ENCODE results near the gene ERP44.

Gene ERP44

GRCh38 chr9:100013573-100013972 lies 85.2 kb downstream of the ERP44 start:
- TF ChIP-seq POLR2AphosphoS5 (IDR thresholded peaks at IDR 0.05; ENCODE audit: low read depth, low read length) (no peak), FOXP2 (optimal IDR thresholded peaks at IDR 0.05; ENCODE audit: borderline replicate concordance, extremely low read depth, extremely low read length, insufficient read depth) (no peak), SIN3A (IDR thresholded peaks at IDR 0.05; ENCODE audit: borderline replicate concordance, insufficient read depth, low read length) (no peak), TAF1 (IDR thresholded peaks at IDR 0.05; ENCODE audit: borderline replicate concordance, insufficient read depth, low read length) (no peak), REST (IDR thresholded peaks at IDR 0.05; ENCODE audit: insufficient read depth in 1 of 2, low read depth in 2 of 2, low read length in 2 of 2) (no peak)

GRCh38 chr9:100012279-100012678 lies 86.5 kb downstream of the ERP44 start:
- TF ChIP-seq SIN3A (IDR thresholded peaks at IDR 0.05; ENCODE audit: borderline replicate concordance, insufficient read depth, low read length) (no peak), POLR2AphosphoS5 (IDR thresholded peaks at IDR 0.05; ENCODE audit: low read depth, low read length) (no peak), REST (IDR thresholded peaks at IDR 0.05; ENCODE audit: insufficient read depth in 1 of 2, low read depth in 2 of 2, low read length in 2 of 2) (no peak), FOXP2 (optimal IDR thresholded peaks at IDR 0.05; ENCODE audit: borderline replicate concordance, extremely low read depth, extremely low read length, insufficient read depth) (no peak), TAF1 (IDR thresholded peaks at IDR 0.05; ENCODE audit: borderline replicate concordance, insufficient read depth, low read length) (no peak)

- TF ChIP-seq REST (IDR thresholded peaks at IDR 0.05; ENCODE audit: insufficient read depth in 1 of 2, low read depth in 2 of 2, low read length in 2 of 2), result no peak
- TF ChIP-seq FOXP2 (optimal IDR thresholded peaks at IDR 0.05; ENCODE audit: borderline replicate concordance, extremely low read depth, extremely low read length, insufficient read depth), result no peak
- TF ChIP-seq SIN3A (IDR thresholded peaks at IDR 0.05; ENCODE audit: borderline replicate concordance, insufficient read depth, low read length), result no peak
- TF ChIP-seq TAF1 (IDR thresholded peaks at IDR 0.05; ENCODE audit: borderline replicate concordance, insufficient read depth, low read length), result no peak
- TF ChIP-seq POLR2AphosphoS5 (IDR thresholded peaks at IDR 0.05; ENCODE audit: low read depth, low read length), result no peak
Observed at GRCh38 chr9:100011062-100011681, 87.6 kb downstream of the ERP44 start.

GRCh38 chr9:99999797-100000196 lies 99.0 kb downstream of the ERP44 start:
- TF ChIP-seq TAF1 (IDR thresholded peaks at IDR 0.05; ENCODE audit: borderline replicate concordance, insufficient read depth, low read length) (no peak), FOXP2 (optimal IDR thresholded peaks at IDR 0.05; ENCODE audit: borderline replicate concordance, extremely low read depth, extremely low read length, insufficient read depth) (no peak), POLR2AphosphoS5 (IDR thresholded peaks at IDR 0.05; ENCODE audit: low read depth, low read length) (no peak), REST (IDR thresholded peaks at IDR 0.05; ENCODE audit: insufficient read depth in 1 of 2, low read depth in 2 of 2, low read length in 2 of 2) (no peak), SIN3A (IDR thresholded peaks at IDR 0.05; ENCODE audit: borderline replicate concordance, insufficient read depth, low read length) (no peak)
